OCI-LY7 (cell line): ENCODE results near the gene PKD1L1. TPM values are rescaled to one million over a fixed set of nuclear protein-coding genes. Genes with fewer than 3 reads are reported as not detected.

Source experiments
- BruUV-seq: library from RNA; stranded (reverse); fragments of 400-500 nt; replicated peaks from 2 replicates; lab custom pipeline; 2021; lab: Mats Ljungman, UMichigan
- CTCF ChIA-PET: fragments of 300-600 bp; sonication (Branson Sonifier 250); formaldehyde crosslinking; loops from one replicate; lab custom pipeline; 2022; ENCODE audit warnings: antibody characterized with exemption; ENCODE audit not compliant: unreplicated experiment; lab: Charles Lee
- POLR2A ChIA-PET: fragments of 300-600 bp; sonication (Branson Sonifier 250); formaldehyde crosslinking; loops from one replicate; lab custom pipeline; 2022; ENCODE audit warnings: antibody characterized with exemption; lab: Charles Lee
- DNase-seq: peaks from one replicate; pipeline ENCODE4 v3.0.0-alpha.2; 2015; ENCODE audit warnings: low spot score
- H2AFZ ChIP-seq: fragments of 200-600 bp; sonication (generic), shearing (Covaris generic); 2 replicates; pipeline ENCODE4 v1.6.1; 2014; ENCODE audit warnings: mild to moderate bottlenecking, antibody characterized with exemption, low read length, moderate library complexity
- H3K27ac ChIP-seq: fragments of 200-600 bp; sonication (generic); 2 replicates; pipeline ENCODE4 v1.5.1; 2014; ENCODE audit warnings: mixed run types, low read depth, mild to moderate bottlenecking, moderate library complexity, low read length, inconsistent platforms; ENCODE audit not compliant: poor library complexity, severe bottlenecking
- H3K36me3 ChIP-seq: fragments of 200-600 bp; sonication (generic); 2 replicates; pipeline ENCODE4 v1.6.1; 2014; ENCODE audit warnings: mild to moderate bottlenecking, antibody characterized with exemption, low read length, moderate library complexity, mixed read lengths; ENCODE audit not compliant: insufficient read depth
- H3K4me1 ChIP-seq: fragments of 200-600 bp; sonication (generic); 2 replicates; pipeline ENCODE4 v1.5.1; 2014; ENCODE audit warnings: mild to moderate bottlenecking, low read length; ENCODE audit not compliant: insufficient read depth, poor library complexity, severe bottlenecking
- H3K4me2 ChIP-seq: fragments of 200-600 bp; sonication (generic); 2 replicates; pipeline ENCODE4 v1.6.1; 2014; ENCODE audit warnings: mild to moderate bottlenecking, low read length
- H3K4me3 ChIP-seq: fragments of 200-600 bp; sonication (generic); 2 replicates; pipeline ENCODE4 v1.5.1; 2014; ENCODE audit warnings: mild to moderate bottlenecking, low read depth, low read length; ENCODE audit not compliant: poor library complexity, severe bottlenecking
- H3K79me2 ChIP-seq: fragments of 200-600 bp; sonication (generic); 2 replicates; pipeline ENCODE4 v1.6.1; 2016; ENCODE audit warnings: low read depth, mild to moderate bottlenecking, low read length, moderate library complexity, mixed read lengths; ENCODE audit not compliant: insufficient read depth
- H3K9me2 ChIP-seq: fragments of 200-600 bp; sonication (generic); 2 replicates; pipeline ENCODE4 v1.6.1; 2016; ENCODE audit warnings: mild to moderate bottlenecking, low read length, mixed read lengths; ENCODE audit not compliant: insufficient read depth
- H3K9me3 ChIP-seq: fragments of 200-600 bp; sonication (generic); 2 replicates; pipeline ENCODE4 v1.6.1; 2014; ENCODE audit warnings: mild to moderate bottlenecking, mixed run types, low read length, mixed read lengths
- H4K20me1 ChIP-seq: fragments of 200-600 bp; sonication (generic); 2 replicates; pipeline ENCODE4 v1.6.1; 2014; ENCODE audit warnings: mild to moderate bottlenecking, antibody characterized with exemption, low read length, moderate library complexity, mixed read lengths; ENCODE audit not compliant: insufficient read depth
- EZH2phosphoT487 ChIP-seq: fragments of 200-600 bp; sonication (generic); IDR thresholded peaks from 2 replicates; pipeline ENCODE4 v1.6.1; 2018; ENCODE audit warnings: low read depth, borderline replicate concordance, mild to moderate bottlenecking, mixed run types, antibody characterized with exemption, low read length, moderate library complexity, mixed read lengths
- intact Hi-C: fragments of 100-400 bp; cut with micrococcal nuclease; formaldehyde crosslinking; loops from one replicate; pipeline ENCODE4 v1.10.0; 2022; ENCODE audit not compliant: unreplicated experiment
- total RNA-seq, 2 experiments: library from RNA; depleted of rRNA in 1 of 2; stranded (reverse); fragments of >200 nt in 1 of 2; shearing (Covaris generic) in 1 of 2; gene quantifications; 2 replicates each; pipeline ENCODE4 v1.2.3, GENCODE V29; 2014 to 2022
- TF ChIP-seq, protein P1 (sequence below): fragments of 200-600 bp; sonication (generic); conservative IDR thresholded peaks from 2 replicates; pipeline ENCODE4 v1.5.1; 2014; ENCODE audit warnings: mild to moderate bottlenecking, antibody characterized with exemption, low read length, moderate library complexity, mixed read lengths

PKD1L1 gene
- total RNA-seq, 2 experiments from 2014 or later, result 0.19 to 0.63 TPM

- peaks cover 12% of the 10 kb centered on the region for H3K4me1 ChIP-seq
- no peak overlapping the region for H3K27ac ChIP-seq
- no peak for DNase-seq
- no peaks in the 10 kb centered on the region for H3K9me2 ChIP-seq
- no peaks in the 10 kb centered on the region for H3K36me3 ChIP-seq
- no peaks in the 10 kb centered on the region for H4K20me1 ChIP-seq
- H2AFZ ChIP-seq, result no peak overlapping the region
- no peak overlapping the region for H3K4me3 ChIP-seq
- ChIA-PET CTCF (no interaction called here), POLR2A (interaction anchor here (1.4 kb wide), 1 partner anchor 8 kb away, joined by 6 read pairs; no protein-coding TSS in a partner anchor)
- no TSS peak for BruUV-seq
- TF ChIP-seq EZH2phosphoT487, result no peak
- TF ChIP-seq, protein P1, sequence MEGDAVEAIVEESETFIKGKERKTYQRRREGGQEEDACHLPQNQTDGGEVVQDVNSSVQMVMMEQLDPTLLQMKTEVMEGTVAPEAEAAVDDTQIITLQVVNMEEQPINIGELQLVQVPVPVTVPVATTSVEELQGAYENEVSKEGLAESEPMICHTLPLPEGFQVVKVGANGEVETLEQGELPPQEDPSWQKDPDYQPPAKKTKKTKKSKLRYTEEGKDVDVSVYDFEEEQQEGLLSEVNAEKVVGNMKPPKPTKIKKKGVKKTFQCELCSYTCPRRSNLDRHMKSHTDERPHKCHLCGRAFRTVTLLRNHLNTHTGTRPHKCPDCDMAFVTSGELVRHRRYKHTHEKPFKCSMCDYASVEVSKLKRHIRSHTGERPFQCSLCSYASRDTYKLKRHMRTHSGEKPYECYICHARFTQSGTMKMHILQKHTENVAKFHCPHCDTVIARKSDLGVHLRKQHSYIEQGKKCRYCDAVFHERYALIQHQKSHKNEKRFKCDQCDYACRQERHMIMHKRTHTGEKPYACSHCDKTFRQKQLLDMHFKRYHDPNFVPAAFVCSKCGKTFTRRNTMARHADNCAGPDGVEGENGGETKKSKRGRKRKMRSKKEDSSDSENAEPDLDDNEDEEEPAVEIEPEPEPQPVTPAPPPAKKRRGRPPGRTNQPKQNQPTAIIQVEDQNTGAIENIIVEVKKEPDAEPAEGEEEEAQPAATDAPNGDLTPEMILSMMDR, result no peak
- intact Hi-C loops, result no loop called here
- H3K9me3 ChIP-seq, result no peaks in the 10 kb centered on the region
- H3K4me2 ChIP-seq, result no peak overlapping the region
- H3K79me2 ChIP-seq, result no peaks in the 10 kb centered on the region
These were observed 175.8 kb downstream of the PKD1L1 start for GRCh38 chr7:47772492-47772891.

DNA sequence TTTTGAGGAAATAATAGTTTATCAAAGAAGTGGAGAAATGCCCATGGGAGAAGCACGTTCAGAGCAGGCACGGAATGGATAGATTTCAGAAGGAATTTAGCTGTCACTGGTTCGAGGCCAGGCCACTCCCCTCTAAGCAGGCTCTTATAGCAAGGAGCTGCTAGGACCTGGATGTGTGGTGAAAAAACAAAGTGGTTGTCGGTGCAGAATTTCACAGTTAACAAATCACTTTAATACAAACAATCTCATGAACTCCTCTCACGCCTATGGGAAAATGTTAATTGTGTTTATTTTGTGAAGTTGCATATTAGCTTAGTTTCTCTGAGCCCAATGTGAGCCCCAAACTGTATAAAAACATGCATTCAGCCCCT lies 176.3 kb downstream of the PKD1L1 start:
- CTCF ChIA-PET, result no interaction called here
- H4K20me1 ChIP-seq, result no peaks in the 10 kb centered on the region
- no peak overlapping the region for H3K27ac ChIP-seq

More for the DNA sequence above, 176.3 kb downstream of the PKD1L1 start:
- Histone ChIP-seq H3K79me2 (no peaks in the 10 kb centered on the region), H3K4me1 (peaks cover 12% of the 10 kb centered on the region), H3K4me3 (no peak overlapping the region), H3K4me2 (no peak overlapping the region), H3K9me3 (no peaks in the 10 kb centered on the region), H3K9me2 (no peaks in the 10 kb centered on the region), H3K36me3 (no peaks in the 10 kb centered on the region), H2AFZ (no peak overlapping the region)
- POLR2A ChIA-PET, result no interaction called here
- intact Hi-C loops, result no loop called here
- no TSS peak for BruUV-seq
- DNase-seq, result no peak
- TF ChIP-seq, protein P1, result no peak
- TF ChIP-seq EZH2phosphoT487, result no peak
